GM21390 (cell line): ENCODE measurements around the gene DDO.

Experiments
- ATAC-seq: cut with Tn5 transposase; IDR thresholded peaks from one replicate; pipeline ENCODE4 v1.9.1; 2021; ENCODE audit not compliant: unreplicated experiment

The DDO gene

DNA sequence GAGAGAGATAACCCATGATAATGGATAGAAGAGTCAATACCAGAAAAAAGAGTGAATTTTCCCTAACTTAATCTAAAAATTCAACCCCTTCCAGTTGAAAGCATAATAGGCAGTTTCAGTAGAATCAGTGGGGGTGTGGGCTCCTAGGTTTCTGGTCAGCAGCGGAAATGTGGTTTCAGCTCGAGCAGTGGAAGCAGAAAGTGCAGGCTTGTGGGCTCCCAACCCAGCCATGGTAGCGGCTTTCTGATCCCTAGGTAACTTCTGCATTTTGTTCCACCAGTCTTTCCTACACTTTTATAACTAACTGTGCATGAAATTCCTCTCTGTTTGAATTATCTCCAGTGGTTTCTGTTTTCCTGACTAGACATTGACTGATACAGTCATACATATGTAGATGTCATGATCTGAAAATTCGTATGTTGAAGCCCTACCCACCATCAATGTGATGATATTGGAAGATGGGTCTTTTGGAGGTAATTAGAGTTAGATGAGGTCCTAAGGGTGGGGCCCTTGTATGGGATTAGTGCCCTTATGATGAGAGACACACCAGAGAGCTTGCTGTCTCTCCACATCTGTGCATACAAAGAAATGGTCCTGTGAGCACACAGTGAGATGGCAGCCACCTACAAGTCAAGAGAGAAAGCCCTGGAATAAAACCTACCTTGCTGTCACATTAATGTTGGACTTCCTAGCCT, 6.5 kb upstream of the DDO start:
- ATAC-seq: no peak

DNA sequence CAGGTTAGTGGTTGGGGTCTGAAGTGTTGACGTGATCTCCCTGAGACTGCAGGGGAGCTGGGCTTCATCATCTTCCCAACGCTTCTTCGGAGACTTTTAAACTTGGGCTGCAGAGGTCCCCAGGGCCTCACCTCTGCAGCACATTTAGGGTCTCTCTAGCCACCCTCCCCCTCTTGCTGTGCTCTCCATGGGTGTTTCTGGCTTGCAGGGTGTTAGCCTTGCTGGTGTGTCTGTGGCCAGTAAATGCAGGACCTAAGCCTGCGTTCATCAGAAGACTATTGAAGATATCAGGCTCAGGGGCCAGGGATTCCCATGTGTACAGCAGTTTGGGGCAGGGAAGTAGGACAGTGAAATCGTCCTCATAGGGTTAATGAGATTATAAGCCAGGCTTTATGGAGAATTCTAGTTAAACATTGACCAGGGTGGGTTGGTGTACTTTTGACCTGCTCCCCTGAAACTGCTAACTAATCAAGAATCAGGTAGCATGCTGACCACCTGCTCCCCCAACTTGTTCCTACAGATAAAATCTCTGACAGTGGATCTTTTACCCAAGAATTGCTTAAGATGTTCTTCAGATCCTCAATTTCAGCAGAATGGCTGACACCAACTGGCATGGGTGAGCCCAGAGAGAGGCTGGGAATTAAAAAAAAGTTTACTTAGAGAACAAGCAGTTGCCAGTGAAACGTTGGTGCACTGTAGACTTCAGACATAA, 3.8 kb upstream of the DDO start:
- no peak for ATAC-seq

DNA sequence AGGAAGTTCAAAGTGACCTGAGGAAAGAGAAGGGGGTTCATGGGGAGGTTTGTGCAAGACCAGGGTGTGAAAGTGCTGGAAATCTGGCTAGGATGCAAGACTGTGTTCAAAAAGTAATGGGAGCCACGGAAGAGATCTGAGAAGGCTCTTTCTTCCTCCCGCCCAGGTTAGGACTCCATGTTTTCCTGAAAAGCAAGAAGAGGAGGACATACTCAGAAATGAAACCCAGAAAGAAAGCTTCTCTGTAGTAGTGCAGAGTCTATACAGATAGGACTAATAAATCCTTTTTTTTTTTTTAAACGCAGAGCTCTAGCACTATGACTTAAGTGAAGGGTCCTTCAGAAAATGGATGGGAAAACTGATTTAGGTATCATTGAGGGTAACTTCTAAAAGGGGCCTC, 3.2 kb upstream of the DDO start:
- ATAC-seq: no peak

DNA sequence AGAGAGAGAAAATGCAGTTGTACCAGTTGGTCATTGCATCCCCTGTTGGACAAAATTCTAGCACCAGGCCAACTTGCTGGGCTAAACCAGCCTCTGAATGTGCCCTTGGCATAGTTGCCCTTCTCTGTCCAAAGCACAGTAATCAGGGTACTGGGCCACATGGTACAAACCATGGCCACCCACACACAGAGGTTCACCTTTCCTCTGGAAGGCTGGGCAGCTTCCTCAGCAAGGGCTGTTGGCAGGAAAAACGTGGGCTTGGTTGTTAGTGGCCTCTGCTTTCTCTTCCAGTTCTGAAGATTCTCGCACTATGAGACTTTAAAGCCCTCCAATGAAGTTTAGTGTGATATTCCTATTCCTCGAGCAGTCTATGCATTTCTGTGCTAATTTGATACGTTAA, 706 bp downstream of the DDO start:
- no peak for ATAC-seq

DNA sequence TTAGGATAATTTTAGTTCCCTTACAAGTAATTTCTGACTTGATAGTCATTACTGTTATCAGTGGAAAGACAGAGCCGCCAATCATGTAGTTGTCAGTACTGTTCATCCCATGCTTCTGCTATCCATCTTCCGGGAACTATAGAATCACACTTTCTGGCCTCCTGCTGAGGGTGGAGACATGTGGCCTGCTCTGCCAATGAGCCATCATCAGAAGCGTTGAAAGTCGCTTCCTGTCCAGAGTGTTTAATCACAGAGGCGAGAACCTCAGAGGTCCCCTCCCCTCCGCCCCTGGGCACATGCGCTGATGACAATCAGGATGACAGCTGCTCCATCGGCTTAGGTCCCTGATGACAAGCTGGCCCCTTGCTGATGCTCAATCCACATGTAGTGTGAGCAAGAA, 3.0 kb downstream of the DDO start:
- ATAC-seq: no peak

DNA sequence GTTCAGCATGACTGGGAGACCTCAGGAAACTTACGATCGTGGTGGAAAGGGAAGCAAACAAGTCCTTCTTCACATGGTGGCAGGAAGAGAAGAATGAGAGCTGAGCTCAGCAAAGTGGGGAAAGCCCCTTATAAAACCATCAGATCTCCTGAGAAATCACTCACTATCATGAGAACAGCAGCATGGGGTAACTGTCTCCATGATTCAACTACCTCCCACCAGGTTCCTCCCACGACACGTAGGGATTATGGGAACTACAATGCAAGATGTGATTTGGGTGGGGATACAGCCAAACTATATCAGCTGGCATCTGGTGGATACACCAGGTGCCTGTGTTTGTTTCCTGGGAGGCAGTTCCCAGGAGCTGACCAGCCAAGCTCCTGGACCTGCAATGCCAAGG, 4.9 kb downstream of the DDO start:
- no peak for ATAC-seq

DNA sequence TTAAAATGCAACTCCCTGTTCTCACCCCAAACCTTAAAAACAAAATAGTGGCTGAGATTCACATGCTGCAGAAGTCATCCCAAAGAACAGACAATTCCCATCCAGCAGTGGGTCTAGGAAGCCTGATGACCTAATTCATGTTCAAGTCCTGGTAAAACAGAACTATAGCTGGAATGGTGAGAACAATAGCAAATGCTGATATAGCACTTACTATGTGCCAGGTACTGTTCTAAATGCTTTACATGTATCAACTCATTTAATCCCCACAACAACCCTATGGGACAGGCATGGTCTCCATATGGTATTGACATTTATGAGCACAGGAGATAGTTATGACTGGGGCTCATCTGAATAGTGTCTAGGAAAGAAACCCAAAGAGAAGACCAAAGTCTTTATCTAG, 5.6 kb downstream of the DDO start:
- no peak for ATAC-seq

DNA sequence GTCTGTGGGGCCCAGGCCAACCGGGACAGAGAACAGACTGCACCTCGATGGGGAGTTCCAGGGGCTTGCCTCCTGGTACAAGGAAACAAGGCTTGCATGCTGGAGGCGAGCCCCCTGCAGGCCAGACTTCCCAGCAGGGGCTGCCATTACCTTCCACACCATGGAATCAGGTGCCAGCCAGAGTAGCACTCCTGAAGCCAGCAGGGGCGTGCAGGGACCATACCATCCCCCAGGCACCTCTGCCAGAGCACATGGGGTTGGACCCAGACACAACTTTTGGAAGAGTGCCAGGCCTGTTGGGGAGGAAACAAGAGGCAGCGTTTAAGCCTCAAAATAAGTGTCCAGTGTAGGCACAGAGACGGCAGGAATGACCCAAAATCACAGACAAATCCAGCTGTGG, 6.5 kb downstream of the DDO start:
- ATAC-seq: no peak

DNA sequence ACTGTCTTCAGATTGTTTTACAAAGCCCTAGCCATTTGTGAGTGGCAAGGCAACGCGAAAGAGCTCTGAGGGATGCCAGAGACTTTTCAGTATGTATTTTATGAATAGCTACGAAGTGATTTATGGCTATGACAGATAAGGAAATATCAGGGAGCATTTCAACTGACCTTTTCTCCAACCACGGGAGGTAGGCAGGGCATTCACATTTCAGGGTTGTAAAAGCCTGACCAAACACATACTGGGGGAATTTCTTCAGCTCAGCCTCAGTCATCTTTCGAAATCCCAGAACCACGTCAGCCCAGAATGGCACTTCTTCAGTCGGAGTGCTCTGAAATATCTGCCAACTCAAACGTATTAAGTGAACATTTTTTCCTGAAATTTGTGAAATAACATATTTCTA, 10.8 kb downstream of the DDO start:
- ATAC-seq: no peak

DNA sequence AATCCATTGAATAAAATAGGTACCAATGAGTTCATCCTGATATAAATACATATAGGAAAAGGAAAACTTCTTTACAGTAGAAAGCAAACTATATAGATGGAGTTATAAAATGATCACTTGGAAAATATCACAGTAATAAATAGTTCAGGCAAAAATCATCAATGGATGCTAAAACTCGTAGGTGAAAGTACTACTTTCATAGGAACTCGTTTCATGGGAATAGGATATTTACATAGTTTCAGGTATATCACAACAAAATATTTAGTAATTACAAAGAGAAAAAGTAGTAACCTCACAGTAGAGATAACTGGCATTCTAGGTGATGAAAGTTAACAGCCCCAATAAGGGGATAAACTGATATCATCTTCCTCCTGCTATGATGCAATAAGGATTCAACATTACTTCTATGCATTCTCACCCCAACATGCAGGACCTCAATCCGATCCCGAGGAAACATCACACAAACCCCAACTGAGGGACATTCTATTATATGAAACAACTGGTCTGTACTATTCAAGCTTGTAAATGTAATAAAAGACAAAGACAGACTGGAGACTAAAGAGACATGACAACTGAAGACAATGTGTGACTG, 13.7 kb downstream of the DDO start:
- ATAC-seq: no peak

DNA sequence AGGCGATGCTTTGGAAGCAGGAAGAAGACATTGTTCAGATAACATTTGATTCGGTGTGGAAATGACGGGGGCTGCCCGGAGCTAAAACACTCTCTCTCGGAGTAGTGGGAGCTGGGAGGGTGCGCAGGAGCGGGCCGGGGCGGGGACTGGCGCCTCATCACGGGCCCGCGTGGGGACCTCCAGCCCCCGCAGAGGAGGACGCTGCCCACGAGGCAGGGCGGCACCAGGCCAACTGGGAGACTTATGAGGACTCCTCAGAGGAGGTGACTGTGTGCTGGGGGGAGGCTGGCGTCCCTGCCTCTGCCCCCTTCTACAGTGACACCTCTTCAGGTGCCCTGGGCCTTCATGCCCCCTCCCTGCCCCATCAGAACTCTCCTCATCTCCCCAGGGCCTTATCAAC, 15.2 kb downstream of the DDO start:
- no peak for ATAC-seq

DNA sequence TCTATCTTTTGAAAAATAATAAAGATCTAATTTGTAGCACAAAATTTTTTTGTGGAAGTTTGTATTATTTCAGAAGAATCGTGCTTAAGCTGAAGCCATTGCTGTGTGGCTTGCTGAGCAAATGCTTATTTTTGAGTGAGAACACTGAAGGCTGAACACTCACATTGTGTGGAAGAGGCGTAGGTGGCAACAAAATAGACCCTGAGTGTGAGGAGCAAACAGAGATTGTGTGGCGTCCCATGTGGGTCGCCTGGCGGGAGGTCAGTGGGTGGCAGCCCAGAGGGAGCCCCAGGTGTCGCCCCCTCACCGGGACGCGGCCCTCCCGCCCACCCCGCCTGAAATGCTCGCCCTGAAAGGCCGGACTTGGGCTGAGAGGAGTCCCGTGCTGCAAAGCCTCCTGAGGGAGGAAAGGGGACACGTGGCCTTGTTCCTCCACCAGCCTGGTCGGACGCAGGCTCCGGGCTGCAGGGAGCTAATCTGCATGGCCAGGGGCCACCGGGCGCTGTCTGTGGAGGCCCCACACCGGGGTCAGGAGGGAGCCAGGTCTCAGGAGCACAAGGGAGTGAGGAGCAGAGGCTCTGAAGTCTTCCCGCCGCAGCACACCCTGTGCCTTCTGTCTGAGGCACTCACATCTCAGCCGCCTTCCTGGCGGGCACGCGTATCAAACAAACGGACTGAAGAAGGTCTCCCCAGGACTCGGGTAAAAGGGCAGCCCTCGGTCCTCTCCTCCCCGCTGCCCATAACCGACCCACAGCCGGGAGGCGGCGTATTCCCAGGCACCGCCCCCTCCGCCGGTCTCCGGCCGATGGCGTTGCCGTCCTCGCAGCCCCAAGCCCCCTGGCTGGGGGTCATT, 15.9 kb downstream of the DDO start:
- no peak for ATAC-seq

DNA sequence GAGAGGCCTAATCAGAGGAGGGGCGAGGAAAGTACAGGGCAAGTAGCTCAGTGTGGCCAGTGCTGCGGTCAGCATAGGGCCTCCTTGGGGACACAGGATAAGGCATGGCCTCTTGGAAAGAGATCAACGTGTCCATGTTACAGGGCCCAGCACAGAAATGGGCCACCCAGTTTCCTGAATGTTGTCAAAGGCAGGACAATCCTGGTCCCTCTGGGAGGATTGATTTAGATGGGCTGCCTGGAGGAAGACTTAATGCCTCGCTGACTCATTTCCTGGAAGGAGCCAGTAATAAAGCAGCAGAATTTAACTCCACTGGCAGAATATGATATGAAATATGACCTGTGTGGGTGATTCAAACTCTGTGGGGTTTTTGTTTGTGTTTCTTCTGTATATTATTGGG, 16.6 kb downstream of the DDO start:
- ATAC-seq: no peak

DNA sequence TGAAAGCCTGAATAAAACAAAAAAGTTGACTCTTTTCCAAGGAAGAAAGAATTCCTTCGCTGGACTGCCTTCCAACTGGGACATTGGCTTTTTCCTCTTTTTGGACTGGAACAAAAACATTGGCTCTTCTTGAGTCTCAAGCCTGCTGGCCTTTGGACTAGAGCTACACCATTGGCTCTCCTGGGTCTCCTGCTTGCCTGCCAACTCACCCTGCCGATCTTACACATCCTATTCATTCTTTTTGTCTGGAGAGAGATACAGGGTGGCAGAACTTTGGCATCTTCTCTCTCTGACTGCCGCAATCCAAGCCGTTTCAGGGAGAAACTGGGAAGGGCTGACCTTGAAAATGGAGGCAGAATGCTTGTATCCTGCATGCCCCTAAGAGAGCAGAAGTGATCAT, 20.2 kb downstream of the DDO start:
- ATAC-seq: no peak

DNA sequence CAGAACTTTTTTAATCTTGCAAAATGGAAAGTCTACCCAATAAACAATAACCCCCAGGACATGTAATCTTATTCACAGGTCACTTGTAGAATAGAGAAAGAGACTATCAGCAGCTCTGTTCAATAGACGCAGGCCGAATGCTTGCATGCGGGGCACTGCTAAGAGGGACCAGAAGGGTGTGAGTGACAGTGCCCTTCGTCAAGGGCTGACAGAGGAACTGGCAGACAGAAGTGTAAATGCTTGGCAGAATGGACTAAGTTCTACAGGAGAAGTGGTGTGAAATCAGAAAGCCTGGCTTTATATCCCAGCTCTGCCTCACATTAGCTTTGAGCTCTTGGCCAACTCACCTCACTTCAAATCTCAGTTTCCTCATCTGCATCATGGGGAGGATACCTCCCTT, 21.0 kb downstream of the DDO start:
- no peak for ATAC-seq

DNA sequence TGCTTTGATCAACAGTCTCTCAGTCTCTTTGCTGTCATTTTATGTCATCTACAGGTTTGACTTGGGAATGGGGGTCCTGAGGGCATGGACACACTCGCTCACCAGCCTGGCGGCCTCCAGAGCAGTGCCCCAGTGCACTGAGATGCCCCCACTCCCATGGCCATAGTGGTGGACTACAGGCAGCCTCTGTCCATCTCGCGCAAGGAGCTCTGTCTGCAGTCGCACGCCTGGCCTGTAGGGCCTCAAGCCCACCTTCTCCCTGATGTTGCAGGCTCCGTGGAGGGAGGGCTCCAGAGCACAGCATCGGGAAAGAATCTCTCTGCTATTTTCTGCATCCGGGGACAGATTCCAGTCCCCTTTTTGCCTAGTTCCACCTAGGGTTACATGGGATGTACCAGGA, 22.6 kb downstream of the DDO start:
- ATAC-seq: no peak

DNA sequence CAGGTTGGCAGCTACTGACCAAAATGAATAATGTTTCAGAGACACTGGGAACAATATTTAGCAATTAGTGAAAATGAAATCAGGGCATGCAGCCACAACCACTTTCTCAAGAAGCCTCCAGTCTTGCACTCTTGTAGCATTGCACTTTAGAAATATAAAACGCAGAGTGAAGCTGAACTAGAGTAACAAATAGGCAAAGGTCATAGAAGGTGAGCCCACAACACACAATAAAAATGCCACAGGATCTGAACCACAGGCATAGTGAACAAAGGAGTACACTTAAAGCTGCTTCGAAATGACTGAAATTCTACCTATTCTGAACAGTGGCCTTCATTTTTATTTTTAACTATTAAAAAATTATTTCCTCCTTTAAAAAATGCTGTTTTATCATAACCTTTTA, 25.0 kb downstream of the DDO start:
- no peak for ATAC-seq

DNA sequence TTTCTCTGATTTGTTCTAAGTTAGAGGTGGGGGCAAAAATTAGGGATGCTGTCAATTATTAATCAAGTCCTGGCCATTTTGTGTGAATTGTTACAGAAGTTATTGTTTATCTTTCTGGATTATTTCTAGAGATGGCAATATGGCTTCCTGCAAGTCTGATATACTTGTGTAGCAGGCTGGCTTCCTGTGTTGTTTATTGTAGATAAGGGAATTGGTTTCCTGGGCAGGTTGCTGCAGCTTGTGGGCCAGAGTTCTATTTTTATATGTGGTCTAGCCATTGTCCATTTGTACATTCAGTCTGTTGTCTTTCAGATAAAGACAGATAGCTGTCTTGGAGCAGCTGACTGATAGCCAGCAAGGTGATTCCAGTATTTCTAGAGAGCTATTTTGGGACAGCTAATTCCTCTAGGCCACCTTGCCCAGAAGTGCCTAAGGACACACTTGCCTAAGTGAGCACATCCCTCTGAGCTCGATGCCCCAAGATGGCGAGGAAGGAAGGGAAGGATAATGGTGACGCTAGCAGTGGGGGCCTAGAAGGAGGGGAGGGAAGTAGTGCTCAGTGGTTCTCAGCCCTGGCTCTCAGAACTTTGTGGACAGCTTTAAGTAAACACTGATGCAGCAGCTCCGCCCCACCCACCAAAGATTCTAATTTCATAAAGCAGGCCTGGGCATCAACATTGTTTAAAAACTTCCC, 25.5 kb downstream of the DDO start:
- no peak for ATAC-seq

DNA sequence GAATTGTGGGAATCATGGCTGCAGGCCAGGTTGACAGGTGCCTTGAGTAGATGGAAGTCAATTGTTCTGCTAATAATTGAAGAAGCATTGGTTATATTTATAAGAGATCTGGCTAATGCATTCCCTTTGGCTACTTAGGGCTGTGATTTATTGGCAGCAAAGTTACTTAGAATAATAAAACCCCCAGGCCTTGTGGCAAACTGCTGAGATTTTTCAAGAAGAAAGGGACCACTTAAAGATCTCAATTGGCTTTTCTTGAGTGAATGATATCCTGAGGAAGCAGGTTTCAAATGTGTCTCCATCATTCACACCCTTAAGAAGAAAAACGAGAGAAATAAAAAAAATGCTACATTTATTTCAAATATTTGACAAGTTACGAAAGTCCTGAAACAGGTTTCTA, 27.4 kb downstream of the DDO start:
- ATAC-seq: no peak

DNA sequence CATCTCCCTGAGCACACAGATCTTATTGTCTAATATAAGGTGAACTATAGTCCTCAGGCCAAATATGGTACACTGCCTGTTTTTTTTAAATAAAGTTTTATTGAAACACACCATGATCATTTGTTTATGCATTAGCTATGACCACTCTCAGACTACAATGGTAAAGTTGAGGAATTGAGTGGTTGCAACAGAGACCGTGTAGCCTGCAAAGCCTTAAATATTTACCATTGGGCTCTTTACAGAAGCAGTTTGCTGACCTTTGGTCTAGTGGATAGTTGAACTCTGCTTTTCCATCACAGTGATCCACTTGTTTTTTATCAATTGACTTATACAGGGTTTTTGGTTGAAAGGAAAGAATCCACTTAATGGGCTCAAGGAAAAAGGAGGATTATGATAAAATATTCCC, 29.9 kb downstream of the DDO start:
- no peak for ATAC-seq

DNA sequence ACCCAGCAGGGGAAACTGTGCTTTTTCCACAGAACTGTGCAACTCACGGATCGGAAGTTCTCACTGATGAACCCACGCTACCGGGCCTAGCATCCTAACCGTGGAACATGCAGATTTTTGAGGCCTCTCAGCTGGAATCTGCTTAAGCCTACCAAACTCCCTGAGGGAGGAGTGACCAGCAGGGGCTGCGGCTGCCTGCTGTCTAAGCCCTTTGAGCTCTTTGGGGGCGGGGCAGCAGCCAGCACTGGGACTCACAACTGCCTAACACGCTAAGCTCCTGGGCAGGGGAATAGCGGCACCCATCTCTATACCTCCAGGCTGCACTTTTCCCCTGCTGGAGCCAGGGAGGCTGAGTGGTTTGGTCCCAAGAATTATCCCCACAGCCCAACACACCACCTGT, 36.8 kb downstream of the DDO start:
- ATAC-seq: no peak
